ENCODE results near the gene IGLL1. TPM values are rescaled to one million over a fixed set of nuclear protein-coding genes. Genes with fewer than 3 reads are reported as not detected.

Gene IGLL1
- total and polyA plus RNA-seq, 7 donors: not detected

- DNase-seq (peak in 1 of 2 donors; percentile 26), ATAC-seq (no peak)
- 79 to 81% (median 81%) methylated on average over 12 to 13 of the region's 13 CpGs for WGBS, 3 donors
- no peak overlapping the region for H3K27ac ChIP-seq
- H3K36me3 ChIP-seq (ENCODE audit: insufficient read depth in 1 of 2, low read depth in 1 of 2): no peaks in the 10 kb centered on the region
- peaks cover 0 to 2% (median 0%) of the 10 kb centered on the region in 3 donors for H3K27me3 ChIP-seq (ENCODE audit: insufficient read depth in 3 of 3, low read length in 2 of 3)
- no peak for TF ChIP-seq CTCF (IDR thresholded peaks at IDR 0.05)
- intact Hi-C loops (cut with DNase I): no loop called here
- H3K9me3 ChIP-seq: no peaks in the 10 kb centered on the region
- H3K4me1 ChIP-seq: no peaks in the 10 kb centered on the region
- H3K4me3 ChIP-seq: no peak overlapping the region
Observed at GRCh38 chr22:23531966-23532705, 48.0 kb downstream of the IGLL1 start.

- Histone ChIP-seq H3K9me3 (no peaks in the 10 kb centered on the region), H3K27me3 (ENCODE audit: insufficient read depth in 3 of 3, low read length in 2 of 3) (peaks cover 0 to 2% (median 0%) of the 10 kb centered on the region in 3 donors), H3K36me3 (ENCODE audit: insufficient read depth in 1 of 2, low read depth in 1 of 2) (no peaks in the 10 kb centered on the region), H3K4me1 (no peaks in the 10 kb centered on the region), H3K4me3 (no peak overlapping the region), H3K27ac (no peak overlapping the region)
- TF ChIP-seq CTCF (IDR thresholded peaks at IDR 0.05): no peak
- DNase-seq (peak in 1 of 2 donors; percentile 34), ATAC-seq (no peak)
- WGBS, 3 donors: 85 to 92% (median 89%) methylated on average over 23 to 24 of the region's 24 CpGs
- intact Hi-C loops (cut with DNase I): no loop called here
Observed at GRCh38 chr22:23531283-23531956, 48.7 kb downstream of the IGLL1 start.

- ATAC-seq (no peak), DNase-seq (peak in 1 of 2 donors; percentile 26)
- TF ChIP-seq CTCF (IDR thresholded peaks at IDR 0.05): no peak
- Histone ChIP-seq H3K9me3 (no peaks in the 10 kb centered on the region), H3K27ac (no peak overlapping the region), H3K4me3 (no peak overlapping the region), H3K4me1 (no peaks in the 10 kb centered on the region), H3K27me3 (ENCODE audit: insufficient read depth in 3 of 3, low read length in 2 of 3) (peaks cover 0 to 2% (median 0%) of the 10 kb centered on the region in 3 donors), H3K36me3 (ENCODE audit: insufficient read depth in 1 of 2, low read depth in 1 of 2) (no peaks in the 10 kb centered on the region)
- intact Hi-C loops (cut with DNase I): no loop called here
- WGBS, 3 donors: 83 to 98% (median 91%) methylated on average over 6 to 7 of the region's 7 CpGs
Observed at GRCh38 chr22:23530766-23531282, 49.3 kb downstream of the IGLL1 start.

- 73 to 86% (median 80%) methylated on average over 2 of the region's 2 CpGs for WGBS, 3 donors
- Histone ChIP-seq H3K4me3 (no peak overlapping the region), H3K27me3 (ENCODE audit: insufficient read depth in 3 of 3, low read length in 2 of 3) (peaks cover 0 to 2% (median 0%) of the 10 kb centered on the region in 3 donors), H3K36me3 (ENCODE audit: insufficient read depth in 1 of 2, low read depth in 1 of 2) (no peaks in the 10 kb centered on the region), H3K4me1 (no peaks in the 10 kb centered on the region), H3K27ac (no peak overlapping the region), H3K9me3 (no peaks in the 10 kb centered on the region)
- ATAC-seq (no peak), DNase-seq (peak in 1 of 2 donors; percentile 15)
- TF ChIP-seq CTCF (IDR thresholded peaks at IDR 0.05): no peak
- intact Hi-C loops (cut with DNase I): no loop called here
Observed at GRCh38 chr22:23530106-23530505, 50.0 kb downstream of the IGLL1 start.

All from psoas muscle (tissue), 8 donors.